Adrenal gland (tissue), 5 donors: ENCODE data around the gene AUNIP.

ENCODE experiments used
- POLR2A ChIP-seq, 2 donors: fragments of 450-650 bp; IDR thresholded peaks; one replicate each; pipeline ENCODE4 v1.6.1; 2017; ENCODE audit warnings: antibody characterized with exemption in 2 of 2, mild to moderate bottlenecking in 2 of 2, moderate library complexity in 1 of 2
- TF ChIP-seq, protein P1 (sequence below), 6 experiments: fragments of 450-650 bp in 4 of 6; fragments of 200-600 bp in 2 of 6; sonication (generic) in 1 of 6; IDR thresholded peaks; 1 replicate in 5 of 6; 2 replicates in 1 of 6; pipeline versions ENCODE4 v1.5.1 to v1.8.0; 2016 to 2021; ENCODE audit warnings: antibody characterized with exemption in 6 of 6, mild to moderate bottlenecking in 2 of 6, moderate library complexity in 1 of 6
- donor health status: DM: no; HTN: no; CAD: no.

DNA sequence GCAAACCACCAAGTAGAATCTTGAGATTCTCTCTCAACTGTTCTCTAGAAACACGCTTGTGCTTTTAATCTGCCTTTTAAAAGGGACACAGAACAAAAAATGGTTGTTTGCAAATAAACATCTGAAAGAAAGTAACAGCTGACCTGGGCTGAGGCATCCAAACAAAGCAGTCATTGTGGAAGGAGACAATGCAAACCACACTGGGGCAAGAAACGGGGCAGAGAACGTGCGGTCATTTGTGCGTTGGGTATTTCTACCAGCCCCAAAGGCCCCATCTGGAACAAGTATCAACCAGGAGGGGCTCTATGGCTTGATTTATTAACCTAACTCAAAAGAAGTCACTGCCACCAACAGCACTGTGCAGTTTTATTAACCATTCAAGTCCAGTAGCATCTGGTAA is 41.0 kb upstream of the AUNIP start:
- TF ChIP-seq, protein P1, sequence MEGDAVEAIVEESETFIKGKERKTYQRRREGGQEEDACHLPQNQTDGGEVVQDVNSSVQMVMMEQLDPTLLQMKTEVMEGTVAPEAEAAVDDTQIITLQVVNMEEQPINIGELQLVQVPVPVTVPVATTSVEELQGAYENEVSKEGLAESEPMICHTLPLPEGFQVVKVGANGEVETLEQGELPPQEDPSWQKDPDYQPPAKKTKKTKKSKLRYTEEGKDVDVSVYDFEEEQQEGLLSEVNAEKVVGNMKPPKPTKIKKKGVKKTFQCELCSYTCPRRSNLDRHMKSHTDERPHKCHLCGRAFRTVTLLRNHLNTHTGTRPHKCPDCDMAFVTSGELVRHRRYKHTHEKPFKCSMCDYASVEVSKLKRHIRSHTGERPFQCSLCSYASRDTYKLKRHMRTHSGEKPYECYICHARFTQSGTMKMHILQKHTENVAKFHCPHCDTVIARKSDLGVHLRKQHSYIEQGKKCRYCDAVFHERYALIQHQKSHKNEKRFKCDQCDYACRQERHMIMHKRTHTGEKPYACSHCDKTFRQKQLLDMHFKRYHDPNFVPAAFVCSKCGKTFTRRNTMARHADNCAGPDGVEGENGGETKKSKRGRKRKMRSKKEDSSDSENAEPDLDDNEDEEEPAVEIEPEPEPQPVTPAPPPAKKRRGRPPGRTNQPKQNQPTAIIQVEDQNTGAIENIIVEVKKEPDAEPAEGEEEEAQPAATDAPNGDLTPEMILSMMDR (IDR thresholded peaks at IDR 0.05), result no peak
- no peak for TF ChIP-seq POLR2A (IDR thresholded peaks at IDR 0.05)
